DMS114 treated with DMSO at 0.1 percent for 48 hours (cell line): ENCODE results near the gene ZNF827.

Source experiments
- DNase-seq: peaks from one replicate; lab custom pipeline; 2025; ENCODE audit not compliant: unreplicated experiment; lab: John Stamatoyannopoulos, UW

Gene ZNF827

GRCh38 chr4:145723336-145723735 is 215.3 kb downstream of the ZNF827 start:
- DNase-seq: no peak

- DNase-seq: no peak
Observed at GRCh38 chr4:145722561-145722960, 216.1 kb downstream of the ZNF827 start.

GRCh38 chr4:145720656-145721055 is 218.0 kb downstream of the ZNF827 start:
- DNase-seq: no peak

- no peak for DNase-seq
Observed at GRCh38 chr4:145719752-145720624, 218.6 kb downstream of the ZNF827 start.

- DNase-seq: no peak
Observed at GRCh38 chr4:145716661-145717200, 221.9 kb downstream of the ZNF827 start.

GRCh38 chr4:145716200-145716599 is 222.4 kb downstream of the ZNF827 start:
- DNase-seq: no peak

GRCh38 chr4:145709843-145710242 is 228.8 kb downstream of the ZNF827 start:
- no peak for DNase-seq

- DNase-seq: no peak
Observed at GRCh38 chr4:145709336-145709735, 229.3 kb downstream of the ZNF827 start.
